Effector memory CD8-positive, alpha-beta T cell (primary cell): Measurements from ENCODE around the gene CALCOCO1.
"Not testable (repeated sequence)": the region's sequence is repeated elsewhere in the genome, so short reads cannot be mapped to it uniquely, and the experiment has no call there.

Experiments used
- ATAC-seq: fragments of 150-1000 bp; cut with Tn5 transposase; replicated peaks from 2 replicates; pipeline ENCODE4 v1.10.0; 2021; ENCODE audit warnings: mild to moderate bottlenecking, moderate library complexity
- DNase-seq, 3 experiments: peaks; one replicate each; pipeline ENCODE4 v3.0.0; 2021
- H3K27ac Mint-ChIP-seq, 2 donors: one replicate each; pipeline ENCODE4 v1.8.0; 2022; ENCODE audit warnings: mild to moderate bottlenecking in 2 of 2, mixed read lengths in 2 of 2, moderate library complexity in 2 of 2
- H3K27me3 Mint-ChIP-seq, 2 donors: one replicate each; pipeline ENCODE4 v1.8.0; 2022; ENCODE audit warnings: mixed read lengths in 2 of 2
- H3K36me3 Mint-ChIP-seq: one replicate; pipeline ENCODE4 v1.8.0; 2022; ENCODE audit warnings: mild to moderate bottlenecking, moderate library complexity, mixed read lengths; ENCODE audit not compliant: insufficient read depth
- H3K4me1 Mint-ChIP-seq, 2 donors: one replicate each; pipeline ENCODE4 v1.8.0; 2022; ENCODE audit warnings: low read depth in 2 of 2, mixed read lengths in 2 of 2
- H3K4me3 Mint-ChIP-seq, 2 donors: one replicate each; pipeline ENCODE4 v1.8.0; 2022; ENCODE audit warnings: mild to moderate bottlenecking in 2 of 2, mixed read lengths in 2 of 2, moderate library complexity in 2 of 2
- H3K9me3 Mint-ChIP-seq, 2 donors: one replicate each; pipeline ENCODE4 v1.8.0; 2022; ENCODE audit warnings: mixed read lengths in 2 of 2

CALCOCO1 gene

GRCh38 chr12:53736592-53736991 lies 9.3 kb upstream of the CALCOCO1 start:
- Mint-ChIP-seq H3K27me3 (peaks cover 44 to 70% of the 10 kb centered on the region in 2 donors), H3K36me3 (no peaks in the 10 kb centered on the region), H3K9me3 (no peaks in the 10 kb centered on the region), H3K4me1 (peaks cover 12 to 15% of the 10 kb centered on the region in 2 donors), H3K4me3 (no peak overlapping the region), H3K27ac (no peak overlapping the region)
- ATAC-seq (no peak), DNase-seq (no peak)

- Mint-ChIP-seq H3K4me3 (no peak overlapping the region), H3K4me1 (peaks cover 12 to 15% of the 10 kb centered on the region in 2 donors), H3K9me3 (no peaks in the 10 kb centered on the region), H3K36me3 (no peaks in the 10 kb centered on the region), H3K27ac (no peak overlapping the region), H3K27me3 (peaks cover 44 to 70% of the 10 kb centered on the region in 2 donors)
- ATAC-seq, result no peak
- no peak for DNase-seq
These were observed 8.3 kb upstream of the CALCOCO1 start for GRCh38 chr12:53735556-53735955.

- Mint-ChIP-seq H3K27me3 (peaks cover 41 to 67% of the 10 kb centered on the region in 2 donors), H3K4me1 (peaks cover 9 to 12% of the 10 kb centered on the region in 2 donors), H3K27ac (no peak overlapping the region), H3K4me3 (no peak overlapping the region), H3K36me3 (no peaks in the 10 kb centered on the region), H3K9me3 (no peaks in the 10 kb centered on the region)
- no peak for ATAC-seq
- no peak for DNase-seq
These were observed 7.2 kb upstream of the CALCOCO1 start for GRCh38 chr12:53734425-53734824.

GRCh38 chr12:53733807-53734200 lies 6.6 kb upstream of the CALCOCO1 start:
- peaks cover 34 to 61% of the 10 kb centered on the region in 2 donors for H3K27me3 Mint-ChIP-seq
- DNase-seq (no peak), ATAC-seq (no peak)
- no peak overlapping the region for H3K4me3 Mint-ChIP-seq
- H3K4me1 Mint-ChIP-seq, result peaks cover 2 to 7% of the 10 kb centered on the region in 2 donors
- no peak overlapping the region for H3K27ac Mint-ChIP-seq
- no peaks in the 10 kb centered on the region for H3K36me3 Mint-ChIP-seq
- H3K9me3 Mint-ChIP-seq, result no peaks in the 10 kb centered on the region

GRCh38 chr12:53733051-53733806 lies 6.0 kb upstream of the CALCOCO1 start:
- no peaks in the 10 kb centered on the region for H3K36me3 Mint-ChIP-seq
- H3K27me3 Mint-ChIP-seq, result peaks cover 31 to 55% of the 10 kb centered on the region in 2 donors
- H3K9me3 Mint-ChIP-seq, result no peaks in the 10 kb centered on the region
- ATAC-seq, result no peak
- H3K4me3 Mint-ChIP-seq, result no peak overlapping the region
- peaks cover 0 to 5% of the 10 kb centered on the region in 2 donors for H3K4me1 Mint-ChIP-seq
- no peak overlapping the region for H3K27ac Mint-ChIP-seq
- no peak for DNase-seq

GRCh38 chr12:53729644-53730043 lies 2.4 kb upstream of the CALCOCO1 start:
- no peak overlapping the region for H3K4me3 Mint-ChIP-seq
- H3K27me3 Mint-ChIP-seq, result peaks cover under 1 to 19% of the 10 kb centered on the region in 2 donors
- no peaks in the 10 kb centered on the region for H3K9me3 Mint-ChIP-seq
- peaks cover 11% of the 10 kb centered on the region for H3K36me3 Mint-ChIP-seq
- no peak for DNase-seq
- H3K27ac Mint-ChIP-seq, result no peak overlapping the region
- H3K4me1 Mint-ChIP-seq, result peaks cover 22 to 27% of the 10 kb centered on the region in 2 donors
- ATAC-seq, result no peak

- DNase-seq (no peak), ATAC-seq (no peak)
- Mint-ChIP-seq H3K4me3 (peak overlapping the region; percentile 91 to 93), H3K36me3 (peaks cover 19% of the 10 kb centered on the region), H3K27me3 (peaks cover 0 to 6% of the 10 kb centered on the region in 2 donors), H3K4me1 (peaks cover 20 to 28% of the 10 kb centered on the region in 2 donors), H3K9me3 (no peaks in the 10 kb centered on the region), H3K27ac (peak overlapping the region; percentile 90)
These were observed 954 bp upstream of the CALCOCO1 start for GRCh38 chr12:53728206-53728605.

GRCh38 chr12:53726946-53727309 lies 324 bp downstream of the CALCOCO1 start:
- DNase-seq (no peak), ATAC-seq (no peak)
- no peaks in the 10 kb centered on the region for H3K9me3 Mint-ChIP-seq
- H3K36me3 Mint-ChIP-seq, result peaks cover 31% of the 10 kb centered on the region
- peak overlapping the region; percentile 90 for H3K27ac Mint-ChIP-seq
- H3K4me1 Mint-ChIP-seq, result peaks cover 20 to 35% of the 10 kb centered on the region in 2 donors
- peak overlapping the region; percentile 91 to 93 for H3K4me3 Mint-ChIP-seq
- no peaks in the 10 kb centered on the region for H3K27me3 Mint-ChIP-seq

GRCh38 chr12:53726341-53726740 lies 911 bp downstream of the CALCOCO1 start:
- ATAC-seq (no peak), DNase-seq (no peak)
- Mint-ChIP-seq H3K9me3 (no peaks in the 10 kb centered on the region), H3K4me1 (peaks cover 20 to 35% of the 10 kb centered on the region in 2 donors), H3K4me3 (peak overlapping the region; percentile 91 to 93), H3K36me3 (peaks cover 33% of the 10 kb centered on the region), H3K27me3 (no peaks in the 10 kb centered on the region), H3K27ac (peak overlapping the region; percentile 90)

- H3K4me3 Mint-ChIP-seq, result peak overlapping the region; percentile 91 to 93
- ATAC-seq (no peak), DNase-seq (no peak)
- H3K9me3 Mint-ChIP-seq, result no peaks in the 10 kb centered on the region
- H3K36me3 Mint-ChIP-seq, result peaks cover 33% of the 10 kb centered on the region
- H3K27me3 Mint-ChIP-seq, result no peaks in the 10 kb centered on the region
- peak overlapping the region in 1 of 2 donors; percentile 90 for H3K27ac Mint-ChIP-seq
- H3K4me1 Mint-ChIP-seq, result peaks cover 20 to 35% of the 10 kb centered on the region in 2 donors
These were observed 1.4 kb downstream of the CALCOCO1 start for GRCh38 chr12:53725824-53726223.

GRCh38 chr12:53722450-53723041 lies 4.7 kb downstream of the CALCOCO1 start:
- ATAC-seq (no peak), DNase-seq (no peak)
- no peak overlapping the region for H3K4me3 Mint-ChIP-seq
- H3K36me3 Mint-ChIP-seq, result peaks cover 56% of the 10 kb centered on the region
- H3K27me3 Mint-ChIP-seq, result no peaks in the 10 kb centered on the region
- H3K27ac Mint-ChIP-seq, result peak overlapping the region in 1 of 2 donors; percentile 49
- H3K4me1 Mint-ChIP-seq, result peaks cover 17 to 29% of the 10 kb centered on the region in 2 donors
- H3K9me3 Mint-ChIP-seq, result no peaks in the 10 kb centered on the region

GRCh38 chr12:53720946-53721345 lies 6.3 kb downstream of the CALCOCO1 start:
- ATAC-seq (no peak), DNase-seq (no peak)
- Mint-ChIP-seq H3K9me3 (no peaks in the 10 kb centered on the region), H3K4me1 (peaks cover 6 to 15% of the 10 kb centered on the region in 2 donors), H3K27me3 (no peaks in the 10 kb centered on the region), H3K36me3 (peaks cover 53% of the 10 kb centered on the region), H3K4me3 (no peak overlapping the region), H3K27ac (peak overlapping the region in 1 of 2 donors; percentile 12)

GRCh38 chr12:53719649-53720048 lies 7.6 kb downstream of the CALCOCO1 start:
- Mint-ChIP-seq H3K36me3 (peaks cover 49% of the 10 kb centered on the region), H3K27me3 (no peaks in the 10 kb centered on the region), H3K9me3 (no peaks in the 10 kb centered on the region), H3K27ac (peak overlapping the region in 1 of 2 donors; percentile 67), H3K4me3 (no peak overlapping the region), H3K4me1 (peaks cover 0 to 8% of the 10 kb centered on the region in 2 donors)
- no peak for ATAC-seq
- DNase-seq, result no peak

- H3K27ac Mint-ChIP-seq, H3K9me3 Mint-ChIP-seq, H3K27me3 Mint-ChIP-seq, H3K4me1 Mint-ChIP-seq, H3K4me3 Mint-ChIP-seq, ATAC-seq, DNase-seq: not testable (repeated sequence)
- H3K36me3 Mint-ChIP-seq, result peaks cover 49% of the 10 kb centered on the region
These were observed 8.7 kb downstream of the CALCOCO1 start for GRCh38 chr12:53718567-53718966.
